Endothelial cell of umbilical vein (primary cell): ENCODE measurements around the gene STK40. TPM values are rescaled to one million over a fixed set of nuclear protein-coding genes. Genes with fewer than 3 reads are reported as not detected.

Experiments used
- BruUV-seq: library from RNA; stranded (reverse); fragments of 400-500 nt; replicated peaks from 2 replicates; lab custom pipeline; 2021; lab: Mats Ljungman, UMichigan
- CTCF ChIA-PET: fragments of 300-600, 350-600 bp; sonication (Branson Sonifier 250); formaldehyde crosslinking; loops from one replicate; lab custom pipeline; 2021; ENCODE audit warnings: antibody characterized with exemption, inconsistent platforms; lab: Charles Lee
- POLR2A ChIA-PET: fragments of 300-600, 350-600 bp; sonication (Branson Sonifier 250); formaldehyde crosslinking; loops from one replicate; lab custom pipeline; 2021; ENCODE audit warnings: antibody characterized with exemption, inconsistent platforms; lab: Charles Lee
- DNase-seq: peaks from one replicate; pipeline ENCODE4 v3.0.0-alpha.2; 2011; ENCODE audit warnings: low read depth, low spot score
- FAIRE-seq: peaks from 2 replicates; lab custom pipeline; 2011; peaks lifted over from hg19 to GRCh38; lab: Jason Lieb, UNC
- H2AFZ ChIP-seq: 2 replicates; pipeline ENCODE4 v1.6.0; 2012; ENCODE audit warnings: low read depth, low read length, control low read depth, inconsistent platforms
- H3K27ac ChIP-seq: 2 replicates; pipeline ENCODE4 v1.5.1; 2011; ENCODE audit warnings: low read depth, mild to moderate bottlenecking, control low read depth, low read length, moderate library complexity; ENCODE audit not compliant: insufficient read depth
- H3K27me3 ChIP-seq, 2 experiments: 2 replicates each; pipeline versions ENCODE4 v1.6.0 to v1.6.1; 2011; ENCODE audit warnings: low read length in 2 of 2, mixed read lengths in 1 of 2; ENCODE audit not compliant: control insufficient read depth in 2 of 2, insufficient read depth in 2 of 2
- H3K36me3 ChIP-seq, 2 experiments: 2 replicates in 1 of 2; 3 replicates in 1 of 2; pipeline ENCODE4 v1.5.1; 2011; ENCODE audit warnings: low read length in 2 of 2, mild to moderate bottlenecking in 1 of 2, moderate library complexity in 1 of 2; ENCODE audit not compliant: control insufficient read depth in 2 of 2, insufficient read depth in 2 of 2; ENCODE audit errors: extremely low read depth in 1 of 2
- H3K4me1 ChIP-seq: 3 replicates; pipeline ENCODE4 v1.5.1; 2011; ENCODE audit warnings: mild to moderate bottlenecking, low read length; ENCODE audit not compliant: control insufficient read depth, insufficient read depth; ENCODE audit errors: extremely low read depth
- H3K4me2 ChIP-seq: 2 replicates; pipeline ENCODE4 v1.6.1; 2011; ENCODE audit warnings: low read length, control low read depth, mixed read lengths; ENCODE audit not compliant: insufficient read depth
- H3K4me3 ChIP-seq, 3 experiments: fragments of 200-600 bp in 1 of 3; sonication (generic), shearing (Covaris generic) in 1 of 3; replicated peaks in 1 of 3; 2 replicates each; pipeline ENCODE4 v1.5.1; 2011 to 2016; ENCODE audit warnings: control low read depth in 3 of 3, low read length in 3 of 3, mild to moderate bottlenecking in 2 of 3, inconsistent platforms in 1 of 3, low read depth in 1 of 3, moderate library complexity in 1 of 3; ENCODE audit not compliant: insufficient read depth in 1 of 3
- H3K79me2 ChIP-seq: 2 replicates; pipeline ENCODE4 v1.6.0; 2012; ENCODE audit warnings: low read length, inconsistent platforms; ENCODE audit not compliant: control insufficient read depth, insufficient read depth
- H3K9ac ChIP-seq: replicated peaks from 2 replicates; pipeline ENCODE3; 2011; ENCODE audit warnings: low read length, control low read depth; ENCODE audit not compliant: insufficient read depth; ENCODE audit errors: extremely low read depth
- H3K9me1 ChIP-seq: replicated peaks from 3 replicates; pipeline ENCODE4 v1.6.0; 2011; ENCODE audit warnings: mild to moderate bottlenecking, low read length; ENCODE audit not compliant: control insufficient read depth, insufficient read depth; ENCODE audit errors: extremely low read depth
- H3K9me3 ChIP-seq: replicated peaks from 2 replicates; pipeline ENCODE4 v1.5.1; 2012; ENCODE audit warnings: low read length, inconsistent platforms; ENCODE audit not compliant: control insufficient read depth, insufficient read depth
- H4K20me1 ChIP-seq: replicated peaks from 2 replicates; pipeline ENCODE3; 2011; ENCODE audit warnings: mild to moderate bottlenecking, low read length; ENCODE audit not compliant: control insufficient read depth, insufficient read depth; ENCODE audit errors: extremely low read depth
- EZH2 ChIP-seq: IDR thresholded peaks from 2 replicates; pipeline ENCODE4 v1.6.1; 2012; ENCODE audit warnings: borderline replicate concordance, low read depth, mild to moderate bottlenecking, moderate library complexity, low read length, inconsistent platforms; ENCODE audit not compliant: severe bottlenecking
- FOS ChIP-seq: IDR thresholded peaks from 2 replicates; pipeline ENCODE4 v1.6.1; 2011; ENCODE audit warnings: mild to moderate bottlenecking, low read length, moderate library complexity, borderline replicate concordance; ENCODE audit not compliant: insufficient read depth
- GATA2 ChIP-seq: IDR thresholded peaks from 2 replicates; pipeline ENCODE4 v1.7.0; 2011; ENCODE audit warnings: low read depth, mild to moderate bottlenecking, moderate library complexity, mixed read lengths, low read length; ENCODE audit not compliant: insufficient read length, insufficient read depth
- JUN ChIP-seq: IDR thresholded peaks from 2 replicates; pipeline ENCODE4 v1.6.1; 2011; ENCODE audit warnings: borderline replicate concordance, low read depth; ENCODE audit not compliant: insufficient read length, insufficient read depth
- MAX ChIP-seq: IDR thresholded peaks from 2 replicates; pipeline ENCODE4 v1.6.1; 2011; ENCODE audit not compliant: insufficient read depth, insufficient read length
- MYC ChIP-seq: IDR thresholded peaks from one replicate; pipeline ENCODE4 v1.6.1; 2011; ENCODE audit warnings: mild to moderate bottlenecking, low read depth, low read length
- POLR2A ChIP-seq: IDR thresholded peaks from 2 replicates; pipeline ENCODE4 v1.6.1; 2012; ENCODE audit warnings: low read depth, mild to moderate bottlenecking, control low read depth, low read length
- POLR2AphosphoS5 ChIP-seq: IDR thresholded peaks from 2 replicates; pipeline ENCODE4 v1.6.1; 2012; ENCODE audit warnings: low read depth, mild to moderate bottlenecking, control low read depth, low read length, moderate library complexity; ENCODE audit not compliant: insufficient read depth
- dilution Hi-C: fragments of 300-500 bp; cut with MboI; formaldehyde crosslinking; loops from one replicate; pipeline ENCODE4 v1.15.0; 2019; ENCODE audit warnings: low sequenced_read_pairs; ENCODE audit not compliant: extremely low pct_ligation_motif_present
- intact Hi-C: fragments of 100-400 bp; cut with micrococcal nuclease; formaldehyde crosslinking; loops from one replicate; pipeline ENCODE4 v1.10.0; 2022
- polyA plus RNA-seq, 4 experiments: library from polyadenylated mRNA; depleted of rRNA in 3 of 4; stranded (reverse) in 3 of 4; unstranded in 1 of 4; fragments of >200 nt; gene quantifications; 2 replicates each; pipeline versions ENCODE4 v1.2.1 to v1.2.3, GENCODE V29; 2011 to 2012; ENCODE audit warnings: missing spikeins in 1 of 4
- total RNA-seq: library from RNA; stranded (reverse); gene quantifications from 2 replicates; pipeline ENCODE4 v1.2.3, GENCODE V29; 2021

Gene STK40
- total and polyA plus RNA-seq, 2 donors (not counting 3 experiments of a cell fraction or from before 2014, with no cell fraction given): 20.8 to 36.8 TPM

GRCh38 chr1:36326499-36326898 lies 59.2 kb downstream of the STK40 start:
- no peak overlapping the region for H2AFZ ChIP-seq
- dilution Hi-C loops: no loop called here
- no TSS peak for BruUV-seq

GRCh38 chr1:36324353-36324703 lies 61.4 kb downstream of the STK40 start:
- BruUV-seq: no TSS peak
- dilution Hi-C loops: no loop called here
- peaks cover 0 to 5% of the 10 kb centered on the region in 2 experiments for H3K36me3 ChIP-seq
- H3K4me1 ChIP-seq: peaks cover 21% of the 10 kb centered on the region
- H3K79me2 ChIP-seq: peaks cover 14% of the 10 kb centered on the region
- H3K9me3 ChIP-seq: no peaks in the 10 kb centered on the region
- no peaks in the 10 kb centered on the region for H3K9me1 ChIP-seq
- CTCF ChIA-PET: interaction anchor here (1.2 to 3.1 kb wide), 7 partner anchors 18 to 163 kb away, joined by 3 to 17 read pairs (median 5); no protein-coding TSS in a partner anchor
- H3K9ac ChIP-seq: no peak overlapping the region
- no peak overlapping the region for H3K27ac ChIP-seq
- POLR2A ChIA-PET: no interaction called here
- DNase-seq (no peak), FAIRE-seq (no peak)
- H3K4me2 ChIP-seq: no peak overlapping the region
- TF ChIP-seq MYC (no peak), POLR2AphosphoS5 (no peak), EZH2 (no peak), JUN (no peak)
- no peaks in the 10 kb centered on the region for H3K27me3 ChIP-seq
- intact Hi-C loops: no loop called here
- no peak overlapping the region for H3K4me3 ChIP-seq
- no peaks in the 10 kb centered on the region for H4K20me1 ChIP-seq
- H2AFZ ChIP-seq: no peak overlapping the region

More at GRCh38 chr1:36326499-36326898, 59.2 kb downstream of the STK40 start:
- ChIA-PET CTCF (interaction anchor here (0.7 to 1.2 kb wide), 2 partner anchors 16 to 17 kb away, joined by 3 read pairs; no protein-coding TSS in a partner anchor), POLR2A (interaction anchor here (0.6 kb wide), 1 partner anchor 74 kb away, joined by 3 read pairs; no protein-coding TSS in a partner anchor)
- Histone ChIP-seq H3K9me3 (no peaks in the 10 kb centered on the region), H3K36me3 (peaks cover 0 to 4% of the 10 kb centered on the region in 2 experiments), H3K79me2 (peaks cover 14% of the 10 kb centered on the region), H3K27me3 (no peaks in the 10 kb centered on the region), H3K9ac (no peak overlapping the region), H3K9me1 (no peaks in the 10 kb centered on the region), H3K4me1 (peaks cover 23% of the 10 kb centered on the region), H4K20me1 (no peaks in the 10 kb centered on the region), H3K27ac (no peak overlapping the region), H3K4me3 (no peak overlapping the region), H3K4me2 (no peak overlapping the region)
- DNase-seq (no peak), FAIRE-seq (no peak)
- TF ChIP-seq POLR2A (no peak), MYC (no peak), JUN (no peak), FOS (no peak), MAX (no peak), GATA2 (no peak)
- intact Hi-C loops: no loop called here
